NCI-H187 (cell line): ENCODE measurements around the gene NCOA1.

ENCODE experiments used
- DNase-seq, 2 experiments: peaks; one replicate each; lab custom pipeline; 2025; lab: John Stamatoyannopoulos, UW

Gene NCOA1

GRCh38 chr2:24744356-24744755 lies 253.3 kb downstream of the NCOA1 start:
- DNase-seq = no peak

- no peak for DNase-seq
Measured at GRCh38 chr2:24745825-24746224, 254.8 kb downstream of the NCOA1 start.

GRCh38 chr2:24747299-24747698 lies 256.2 kb downstream of the NCOA1 start:
- DNase-seq = no peak

- no peak for DNase-seq
Measured at GRCh38 chr2:24749069-24749691, 258.1 kb downstream of the NCOA1 start.

GRCh38 chr2:24754985-24755705 lies 264.1 kb downstream of the NCOA1 start:
- no peak for DNase-seq

GRCh38 chr2:24756789-24757188 lies 265.7 kb downstream of the NCOA1 start:
- DNase-seq = no peak

GRCh38 chr2:24761866-24762265 lies 270.8 kb downstream of the NCOA1 start:
- DNase-seq = no peak

GRCh38 chr2:24762518-24762917 lies 271.5 kb downstream of the NCOA1 start:
- DNase-seq = no peak

GRCh38 chr2:24763843-24764242 lies 272.8 kb downstream of the NCOA1 start:
- no peak for DNase-seq

GRCh38 chr2:24766609-24767008 lies 275.6 kb downstream of the NCOA1 start:
- DNase-seq = no peak

GRCh38 chr2:24768013-24768412 lies 277.0 kb downstream of the NCOA1 start:
- DNase-seq = no peak

GRCh38 chr2:24768601-24769000 lies 277.5 kb downstream of the NCOA1 start:
- DNase-seq = no peak

GRCh38 chr2:24771061-24771460 lies 280.0 kb downstream of the NCOA1 start:
- no peak for DNase-seq

GRCh38 chr2:24771764-24772586 lies 280.9 kb downstream of the NCOA1 start:
- no peak for DNase-seq

- DNase-seq = no peak
Measured at GRCh38 chr2:24774373-24774772, 283.3 kb downstream of the NCOA1 start.

GRCh38 chr2:24779116-24779515 lies 288.1 kb downstream of the NCOA1 start:
- DNase-seq = no peak

- no peak for DNase-seq
Measured at GRCh38 chr2:24783641-24784040, 292.6 kb downstream of the NCOA1 start.

GRCh38 chr2:24785671-24786321 lies 294.7 kb downstream of the NCOA1 start:
- DNase-seq = peak; percentile 32 to 64

GRCh38 chr2:24787532-24787931 lies 296.5 kb downstream of the NCOA1 start:
- no peak for DNase-seq

- no peak for DNase-seq
Measured at GRCh38 chr2:24788816-24789215, 297.8 kb downstream of the NCOA1 start.

- DNase-seq = no peak
Measured at GRCh38 chr2:24791452-24791851, 300.4 kb downstream of the NCOA1 start.

GRCh38 chr2:24792542-24792873 lies 301.5 kb downstream of the NCOA1 start:
- DNase-seq = no peak
